ENCODE measurements around the gene UCP2. TPM values are rescaled to one million over a fixed set of nuclear protein-coding genes. Genes with fewer than 3 reads are reported as not detected.

UCP2 gene
- total and polyA plus RNA-seq, 3 donors from 2014 or later: 20.6 to 52.3 (median 40.8) TPM

- Histone ChIP-seq H3K9me3 (no peaks in the 10 kb centered on the region), H3K36me3 (ENCODE audit: low read depth, missing control alignments) (no peaks in the 10 kb centered on the region), H3K27ac (no peak overlapping the region), H3K27me3 (no peaks in the 10 kb centered on the region), H3K4me3 (no peak overlapping the region), H3K4me1 (peaks cover 6% of the 10 kb centered on the region)
- 70 to 93% methylated on average over 2 of the region's 2 CpGs for WGBS, 2 donors
- intact Hi-C loops (cut with DNase I; ENCODE audit: low total_unique reads): no loop called here
- no peak for DNase-seq
- TF ChIP-seq CTCF (IDR thresholded peaks at IDR 0.05) (no peak), POLR2A (IDR thresholded peaks at IDR 0.05) (no peak)
Observed at GRCh38 chr11:74014880-74015279, 32.2 kb upstream of the UCP2 start.

- intact Hi-C loops (cut with DNase I; ENCODE audit: low total_unique reads): no loop called here
- TF ChIP-seq POLR2A (IDR thresholded peaks at IDR 0.05) (no peak), CTCF (IDR thresholded peaks at IDR 0.05) (no peak)
- H3K4me3 ChIP-seq: no peak overlapping the region
- no peak for DNase-seq
- H3K36me3 ChIP-seq (ENCODE audit: low read depth, missing control alignments): no peaks in the 10 kb centered on the region
- H3K4me1 ChIP-seq: no peaks in the 10 kb centered on the region
- no peaks in the 10 kb centered on the region for H3K27me3 ChIP-seq
- no peak overlapping the region for H3K27ac ChIP-seq
- no peaks in the 10 kb centered on the region for H3K9me3 ChIP-seq
- 92 to 98% methylated on average over 7 to 8 of the region's 8 CpGs for WGBS, 2 donors
Observed at GRCh38 chr11:74013141-74013540, 30.5 kb upstream of the UCP2 start.

GRCh38 chr11:74012074-74012809 lies 29.6 kb upstream of the UCP2 start:
- intact Hi-C loops (cut with DNase I; ENCODE audit: low total_unique reads): no loop called here
- no peak for DNase-seq
- no peaks in the 10 kb centered on the region for H3K9me3 ChIP-seq
- no peaks in the 10 kb centered on the region for H3K27me3 ChIP-seq
- no peaks in the 10 kb centered on the region for H3K4me1 ChIP-seq
- H3K27ac ChIP-seq: no peak overlapping the region
- 94% methylated on average over 14 of the region's 14 CpGs for WGBS, 2 donors
- H3K36me3 ChIP-seq (ENCODE audit: low read depth, missing control alignments): no peaks in the 10 kb centered on the region
- TF ChIP-seq POLR2A (IDR thresholded peaks at IDR 0.05): no peak
- TF ChIP-seq CTCF (IDR thresholded peaks at IDR 0.05): no peak
- H3K4me3 ChIP-seq: no peak overlapping the region

GRCh38 chr11:74011360-74012073 lies 28.9 kb upstream of the UCP2 start:
- no peaks in the 10 kb centered on the region for H3K27me3 ChIP-seq
- DNase-seq: no peak
- intact Hi-C loops (cut with DNase I; ENCODE audit: low total_unique reads): no loop called here
- no peak for TF ChIP-seq CTCF (IDR thresholded peaks at IDR 0.05)
- no peak for TF ChIP-seq POLR2A (IDR thresholded peaks at IDR 0.05)
- no peak overlapping the region for H3K27ac ChIP-seq
- no peaks in the 10 kb centered on the region for H3K4me1 ChIP-seq
- H3K9me3 ChIP-seq: no peaks in the 10 kb centered on the region
- H3K36me3 ChIP-seq (ENCODE audit: low read depth, missing control alignments): no peaks in the 10 kb centered on the region
- WGBS, 2 donors: 84 to 91% methylated on average over 6 to 8 of the region's 8 CpGs
- H3K4me3 ChIP-seq: no peak overlapping the region
